ENCODE measurements around the gene AQP6. TPM values are rescaled to one million over a fixed set of nuclear protein-coding genes. Genes with fewer than 3 reads are reported as not detected.

The AQP6 gene
- polyA plus RNA-seq (ENCODE audit: insufficient read length in 12 of 12) = under 1 TPM in 9 of 12 donors, not detected in 3; 0.07 to 0.26 (median 0.14) TPM
- long read RNA-seq, donor 1 = 0 reads
- long read RNA-seq, donor 2 = 0 reads
- long read RNA-seq, donor 3 = 0 reads
- long read RNA-seq, donor 4 = 0 reads
- long read RNA-seq, donor 5 = 0 reads
- long read RNA-seq, donor 6 = 0 reads
- long read RNA-seq, donor 7 = 0 reads
- long read RNA-seq, donor 8 = 0 reads
- long read RNA-seq, donor 9 = 0 reads
- long read RNA-seq, donor 10 = 0 reads
- long read RNA-seq, donor 11 = 0 reads

- no peak for DNase-seq
Measured at GRCh38 chr12:49972641-49973360, at the start of gene AQP6. TSS of gene AQP6 (plus strand) at chr12:49972947. CDS start at chr12:49973174, 227 bp downstream.

- DNase-seq = no peak
Measured at GRCh38 chr12:49923035-49923644, 49.6 kb upstream of the AQP6 start.

DNA sequence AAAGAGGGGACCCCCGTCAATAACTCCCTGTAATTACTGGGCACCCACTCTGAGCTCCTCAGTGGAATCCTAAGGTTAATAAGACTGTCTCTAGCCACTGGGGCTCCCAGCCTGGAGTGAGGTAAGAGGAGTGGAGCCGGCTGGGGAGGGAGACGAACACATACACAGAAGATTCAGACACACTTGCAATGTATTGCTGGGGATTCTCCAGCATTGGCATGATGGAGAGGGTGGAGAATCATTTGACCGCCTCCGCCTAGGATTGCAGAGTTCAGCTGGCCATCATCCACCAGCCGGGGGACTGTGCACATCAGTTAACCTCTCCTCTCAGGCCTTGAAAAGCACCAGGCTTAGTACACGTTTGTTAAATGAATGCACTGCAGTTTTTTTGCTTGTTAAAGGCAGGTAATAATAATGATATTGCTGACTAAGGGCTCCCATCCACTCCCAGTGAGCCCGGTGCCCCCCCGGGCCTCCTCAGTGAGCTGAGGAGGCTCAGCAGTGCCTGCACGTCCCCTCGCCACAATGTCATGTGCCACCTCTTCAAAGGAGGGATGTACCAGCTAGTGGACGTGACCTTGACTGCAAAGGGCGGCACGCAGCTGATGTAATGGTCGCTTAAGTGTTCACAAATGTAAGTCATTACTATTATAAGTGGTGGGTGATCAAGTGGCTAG, 48.7 kb upstream of the AQP6 start:
- no peak for DNase-seq

DNA sequence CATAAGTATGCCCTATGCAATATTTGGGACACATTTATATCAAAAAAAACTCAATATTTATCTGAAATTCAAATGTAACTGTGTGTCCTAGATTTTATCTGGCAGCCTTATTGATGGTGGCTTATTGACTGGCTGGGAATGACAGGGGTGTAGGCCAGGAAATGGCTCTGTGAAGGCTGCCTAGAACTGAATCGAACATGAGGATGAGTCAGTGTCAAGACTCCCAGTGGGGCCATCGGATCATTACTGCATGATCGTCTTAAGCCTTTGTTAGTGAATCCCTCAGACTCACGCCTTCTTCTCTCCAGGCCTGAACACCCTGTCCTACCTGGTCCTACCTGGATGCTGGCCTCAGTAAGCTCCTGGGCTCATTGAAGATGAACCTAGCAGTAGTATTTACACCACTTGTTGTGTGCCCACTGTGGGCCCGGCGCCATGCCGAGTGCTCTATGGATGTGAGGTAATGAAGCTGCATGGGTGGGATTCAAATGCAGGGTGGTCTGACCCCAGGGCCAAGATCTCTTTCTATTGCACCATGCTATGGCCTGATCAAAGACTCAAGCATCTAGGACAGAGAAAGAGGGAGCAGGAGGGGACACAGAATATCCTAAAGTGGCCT, 48.0 kb upstream of the AQP6 start:
- no peak for DNase-seq

DNA sequence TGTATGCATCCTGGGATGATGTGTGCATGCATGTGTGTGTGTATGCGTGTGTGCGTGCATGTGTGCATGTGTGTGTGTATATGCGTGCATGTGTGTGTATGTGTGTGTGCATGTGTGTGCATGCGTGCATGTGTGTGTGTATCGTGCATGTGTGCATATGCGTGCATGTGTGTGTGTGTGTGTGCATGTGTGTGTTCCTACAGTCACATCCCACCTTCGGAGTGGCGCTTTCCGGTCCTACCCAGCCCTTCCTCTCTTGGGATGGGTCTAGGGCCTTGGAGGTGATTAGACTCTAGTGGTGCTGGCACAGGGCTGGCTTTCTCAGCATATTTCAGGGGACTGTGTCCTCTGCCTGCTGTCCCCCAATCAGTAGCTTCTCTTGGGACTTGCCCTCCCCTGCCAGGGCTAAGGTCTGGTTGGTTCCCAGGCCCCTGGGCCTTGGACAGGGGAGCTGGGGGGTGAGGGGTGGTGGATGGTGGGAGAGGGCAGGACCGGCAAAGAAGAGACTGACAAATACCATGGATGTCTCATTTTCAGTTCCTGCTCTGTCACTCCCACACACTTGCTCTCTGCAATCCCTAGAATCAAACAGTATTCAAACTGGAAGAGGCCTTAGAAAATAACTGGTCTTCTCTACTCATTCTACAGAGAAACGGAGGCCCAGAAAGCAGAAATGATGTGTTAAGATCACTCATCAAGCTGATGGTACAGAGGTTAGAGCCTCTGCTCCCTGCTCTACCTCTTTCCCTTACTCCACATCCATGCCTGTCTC, 47.1 kb upstream of the AQP6 start:
- no peak for DNase-seq

GRCh38 chr12:49928471-49928870, 44.3 kb upstream of the AQP6 start:
- no peak for DNase-seq

DNA sequence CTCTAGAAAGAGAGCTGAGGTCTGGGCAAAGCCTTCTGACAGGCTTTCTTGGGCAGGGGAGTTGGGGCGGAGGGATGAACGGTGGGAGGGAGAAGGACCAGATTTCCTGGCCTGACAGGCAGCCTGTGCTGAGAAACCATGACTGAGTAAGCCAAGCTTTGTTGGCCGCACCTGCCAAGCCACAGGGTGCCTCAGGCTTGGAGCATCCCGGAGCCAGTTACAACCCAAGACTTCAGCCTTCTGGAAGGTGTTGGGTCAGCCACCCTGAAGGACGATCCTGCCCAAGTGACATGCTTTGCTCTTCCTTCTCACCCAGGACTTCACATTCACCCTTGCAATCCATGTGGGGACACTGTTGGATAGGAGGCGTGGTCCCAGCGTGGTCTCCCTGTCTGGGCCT, 43.2 kb upstream of the AQP6 start:
- DNase-seq = no peak

- no peak for DNase-seq
Measured at GRCh38 chr12:49930515-49931288, 42.0 kb upstream of the AQP6 start.

- no peak for DNase-seq
Measured at GRCh38 chr12:49932023-49932422, 40.7 kb upstream of the AQP6 start.

GRCh38 chr12:49932533-49933130, 40.1 kb upstream of the AQP6 start:
- no peak for DNase-seq

- no peak for DNase-seq
Measured at GRCh38 chr12:49933796-49934195, 39.0 kb upstream of the AQP6 start.

DNA sequence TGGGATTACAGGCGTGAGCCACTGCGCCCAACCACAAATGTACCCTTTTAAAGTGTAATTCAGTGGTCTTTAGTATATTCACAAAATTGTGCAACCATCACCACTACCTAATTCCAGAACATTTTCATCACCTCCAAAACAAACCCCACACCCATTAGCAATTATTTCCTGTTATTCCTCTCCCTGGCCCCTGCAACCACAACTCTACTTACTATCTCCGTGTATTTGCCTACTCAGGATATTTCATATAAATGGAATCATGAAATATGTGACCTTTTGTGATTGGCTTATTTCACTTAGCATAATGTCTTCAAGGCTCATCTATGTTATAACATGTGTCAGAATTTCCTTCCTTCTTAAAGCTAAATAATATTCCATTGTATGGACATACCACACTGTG, 38.2 kb upstream of the AQP6 start:
- no peak for DNase-seq

GRCh38 chr12:49936925-49937324, 35.8 kb upstream of the AQP6 start:
- no peak for DNase-seq

- DNase-seq = no peak
Measured at GRCh38 chr12:49937639-49938300, 35.0 kb upstream of the AQP6 start.

- no peak for DNase-seq
Measured at GRCh38 chr12:49939307-49939706, 33.4 kb upstream of the AQP6 start.

DNA sequence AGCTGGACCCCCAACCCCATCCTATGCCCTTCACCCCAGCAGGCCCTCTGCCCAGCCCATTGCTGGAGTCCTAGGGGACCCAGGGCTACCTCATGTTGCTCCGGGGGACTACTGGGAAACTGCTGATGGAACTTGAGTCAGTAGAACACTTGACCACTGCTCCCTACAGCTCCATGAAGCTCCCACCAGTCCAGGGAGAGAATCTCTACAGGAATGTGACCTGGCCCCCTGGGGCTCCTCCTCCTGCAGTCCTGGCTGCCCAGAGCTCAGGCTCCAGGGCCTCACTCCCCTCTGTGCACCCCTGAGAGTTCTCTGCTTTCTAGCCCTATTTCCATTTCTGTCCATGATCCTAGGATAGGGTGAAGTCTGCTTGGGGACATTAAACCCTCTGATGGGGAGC, 33.0 kb upstream of the AQP6 start:
- DNase-seq = no peak

DNA sequence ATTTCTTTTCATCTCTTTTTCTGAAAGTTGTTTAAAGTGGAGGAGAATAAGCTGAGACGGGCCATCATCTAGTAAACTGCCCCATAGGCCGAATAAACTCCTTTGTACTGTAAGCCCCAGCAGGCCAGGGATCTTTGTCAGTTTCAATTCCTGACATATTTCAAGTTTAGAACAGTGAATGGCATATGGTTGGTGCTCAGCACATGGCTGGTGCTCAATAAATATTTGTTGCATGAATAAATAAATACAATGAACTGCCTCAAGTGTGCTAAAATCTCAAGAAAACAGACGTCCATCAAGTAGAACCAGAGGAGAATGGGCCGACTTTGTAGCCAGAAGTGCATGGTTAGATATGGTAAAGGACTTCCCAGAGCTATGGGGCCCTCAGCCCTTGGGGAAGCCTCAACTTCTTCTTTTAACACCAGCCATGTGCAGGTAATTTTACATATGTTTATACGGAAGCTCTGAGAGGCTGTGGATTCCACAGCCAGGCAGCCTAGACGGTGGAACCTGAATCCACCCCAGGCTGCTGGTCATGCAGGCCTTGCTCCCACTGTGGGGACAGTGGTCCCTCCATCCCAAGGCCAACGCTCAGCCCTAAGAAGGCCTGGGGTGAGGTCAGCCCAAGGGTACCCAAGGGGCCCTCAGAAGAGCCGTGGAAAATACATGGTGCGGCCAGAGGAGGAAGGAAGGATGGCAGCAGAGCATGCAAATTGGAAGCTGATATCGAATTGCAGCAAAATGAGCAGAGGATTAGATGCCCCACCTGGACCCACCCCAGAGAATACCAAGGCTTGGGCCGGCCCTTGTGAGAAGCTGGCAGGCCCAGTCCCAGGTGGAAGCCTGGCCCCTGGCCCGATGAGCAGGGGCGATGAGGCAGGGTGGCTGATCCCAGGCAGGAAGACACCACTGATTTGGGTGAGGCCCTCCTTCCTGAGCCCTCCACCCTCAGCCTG, 30.9 kb upstream of the AQP6 start:
- no peak for DNase-seq

GRCh38 chr12:49942512-49942893, 30.2 kb upstream of the AQP6 start:
- no peak for DNase-seq

Measured in muscle of arm (tissue), 14 donors.